GDM1 (cell line): ENCODE results near the gene TANC1.

Source experiments
- DNase-seq: peaks from one replicate; lab custom pipeline; 2025; lab: John Stamatoyannopoulos, UW

Gene TANC1

GRCh38 chr2:158994920-158995676 is 26.7 kb downstream of the TANC1 start:
- DNase-seq: no peak

- DNase-seq: no peak
Measured at GRCh38 chr2:158995677-158996049, 27.2 kb downstream of the TANC1 start.

GRCh38 chr2:158996378-158996993 is 28.0 kb downstream of the TANC1 start:
- DNase-seq: no peak

DNA sequence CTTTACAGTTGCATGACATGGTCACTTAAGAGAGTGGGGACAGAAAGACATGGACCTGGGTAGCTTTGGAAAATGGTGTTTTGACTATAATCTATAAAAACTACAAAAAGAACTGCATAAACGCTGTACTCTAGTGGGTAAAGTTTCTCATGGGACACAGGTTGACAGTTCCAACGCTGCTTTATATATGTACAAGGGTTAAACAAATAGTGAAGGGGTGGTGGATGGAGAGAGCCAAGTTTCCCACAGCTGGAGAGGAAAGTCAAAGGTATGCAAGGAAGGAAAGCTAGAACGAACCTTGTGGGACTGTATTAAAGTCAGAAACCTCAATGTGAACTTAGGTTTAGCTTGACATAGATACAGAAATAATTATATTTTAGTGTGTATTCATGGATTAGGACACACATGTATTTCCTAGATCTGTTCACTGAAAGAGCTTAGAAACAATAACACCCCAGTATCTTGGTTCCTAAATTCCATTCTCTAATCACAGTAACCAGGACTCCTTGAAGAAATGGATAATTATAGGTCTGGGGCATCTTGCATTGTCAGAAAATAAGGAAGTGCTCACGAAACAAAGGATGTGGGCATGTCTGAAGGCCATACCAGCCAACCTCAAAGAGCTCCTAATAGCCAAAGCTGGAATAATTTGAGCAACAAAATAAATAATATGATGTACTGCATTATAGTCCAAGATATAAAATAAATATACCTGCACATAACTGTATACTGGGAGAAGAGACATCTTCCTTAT is 28.8 kb downstream of the TANC1 start:
- peak; percentile 9 for DNase-seq

GRCh38 chr2:158998551-158999248 is 30.3 kb downstream of the TANC1 start:
- DNase-seq: no peak

DNA sequence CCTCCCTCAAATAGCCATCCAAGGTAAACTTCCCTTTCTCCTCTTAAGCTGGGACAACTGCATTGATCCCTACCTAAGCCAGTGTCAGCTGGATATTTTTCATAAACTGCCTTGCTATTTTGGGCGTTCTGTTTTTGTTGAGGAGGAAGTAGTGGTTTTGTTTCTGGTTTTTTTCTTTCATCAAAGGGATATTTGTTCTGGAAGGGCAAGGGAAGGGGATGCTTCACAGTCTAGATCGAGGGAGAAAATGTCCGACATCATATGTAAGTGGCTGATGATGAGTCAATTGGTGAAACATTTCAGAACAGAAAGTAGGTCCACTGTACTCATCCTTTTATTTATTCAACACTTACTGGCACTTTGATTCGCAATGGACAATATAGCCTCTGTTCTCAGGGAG is 31.0 kb downstream of the TANC1 start:
- no peak for DNase-seq

GRCh38 chr2:159000072-159000471 is 31.6 kb downstream of the TANC1 start:
- no peak for DNase-seq

- no peak for DNase-seq
Measured at GRCh38 chr2:159002462-159003111, 34.1 kb downstream of the TANC1 start.

GRCh38 chr2:159003555-159003954 is 35.1 kb downstream of the TANC1 start:
- DNase-seq: no peak

DNA sequence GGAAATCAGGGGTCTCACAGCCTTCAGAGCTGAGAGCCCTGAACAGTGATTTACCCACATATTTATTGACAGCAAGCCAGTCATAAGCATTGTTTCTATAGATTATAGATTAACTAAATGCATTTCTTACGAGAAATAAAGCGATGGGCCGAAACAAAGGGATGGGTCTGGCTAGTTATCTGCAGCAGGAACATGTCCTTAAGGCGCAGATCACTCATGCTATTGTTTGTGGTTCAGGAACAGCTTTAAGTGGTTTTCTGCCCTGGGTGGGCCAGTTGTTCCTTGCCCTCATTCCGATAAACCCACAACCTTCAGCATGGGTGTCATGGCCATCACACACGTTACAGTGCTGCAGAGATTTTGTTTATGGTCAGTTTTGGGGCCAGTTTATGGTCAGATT is 36.4 kb downstream of the TANC1 start:
- DNase-seq: no peak

- no peak for DNase-seq
Measured at GRCh38 chr2:159009940-159010339, 41.5 kb downstream of the TANC1 start.

GRCh38 chr2:159010340-159010739 is 41.9 kb downstream of the TANC1 start:
- DNase-seq: no peak

GRCh38 chr2:159010963-159011362 is 42.5 kb downstream of the TANC1 start:
- DNase-seq: no peak

GRCh38 chr2:159012142-159012541 is 43.7 kb downstream of the TANC1 start:
- DNase-seq: no peak

DNA sequence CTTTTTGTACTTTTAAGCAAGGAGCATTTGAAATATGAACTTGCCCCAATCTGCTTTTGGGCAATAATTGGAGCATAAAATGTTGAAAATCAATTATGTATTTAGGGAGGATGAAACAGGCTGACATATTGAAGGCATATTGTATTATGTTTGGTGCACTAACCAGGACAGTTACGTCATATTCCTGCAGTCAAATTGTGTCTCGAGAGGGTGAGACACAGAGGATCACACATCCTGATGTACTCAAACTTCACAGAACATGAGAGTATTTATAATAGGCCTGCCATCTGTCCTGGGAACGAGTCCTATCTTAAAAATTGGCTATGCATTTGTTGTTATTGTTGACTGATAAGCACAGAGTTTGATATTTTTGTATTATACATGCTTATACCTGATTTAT is 44.7 kb downstream of the TANC1 start:
- no peak for DNase-seq

- no peak for DNase-seq
Measured at GRCh38 chr2:159015174-159015573, 46.7 kb downstream of the TANC1 start.

- DNase-seq: no peak
Measured at GRCh38 chr2:159015823-159016222, 47.4 kb downstream of the TANC1 start.

DNA sequence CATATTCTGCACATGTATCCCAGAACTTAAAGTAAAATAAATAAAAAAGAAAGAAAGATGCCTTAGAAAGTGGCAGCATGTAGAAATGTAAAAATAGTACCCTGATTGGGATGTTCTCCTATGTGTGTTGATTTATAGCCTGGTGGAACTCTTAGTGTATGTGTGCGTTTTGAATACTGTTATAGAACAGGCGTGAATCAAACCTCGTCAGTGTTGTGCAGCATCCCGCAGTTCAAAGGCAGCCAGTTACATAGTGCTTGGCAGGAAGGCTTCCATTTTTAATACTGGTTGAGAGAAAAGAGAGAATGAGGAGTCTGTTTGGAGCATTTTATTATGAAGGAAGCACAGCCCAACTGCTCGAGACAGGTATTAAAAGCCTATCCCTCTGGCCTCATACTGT is 49.4 kb downstream of the TANC1 start:
- DNase-seq: no peak

- DNase-seq: no peak
Measured at GRCh38 chr2:159019021-159019420, 50.6 kb downstream of the TANC1 start.

- no peak for DNase-seq
Measured at GRCh38 chr2:159022019-159022418, 53.6 kb downstream of the TANC1 start.

GRCh38 chr2:159026170-159026569 is 57.7 kb downstream of the TANC1 start:
- DNase-seq: no peak

DNA sequence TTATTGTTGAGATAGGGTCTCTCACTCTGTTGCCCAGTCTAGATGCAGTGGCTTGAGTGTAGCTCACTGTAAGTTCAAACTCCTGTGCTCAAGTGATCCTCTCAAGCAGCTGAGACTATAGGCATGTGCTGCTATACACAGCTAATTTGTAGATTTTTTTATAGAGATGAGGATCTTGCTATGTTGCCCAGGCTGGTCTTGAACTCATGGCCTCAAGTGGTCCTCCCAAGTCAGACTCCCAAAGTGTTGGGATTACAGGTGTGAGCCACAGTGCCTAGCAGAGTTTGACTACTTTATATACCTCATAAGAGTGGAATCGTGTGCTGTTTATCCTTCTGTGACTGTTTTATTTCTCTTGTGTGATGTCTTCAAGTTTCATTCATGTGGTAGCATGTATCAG is 60.3 kb downstream of the TANC1 start:
- DNase-seq: no peak
